GM12875 (cell line): ENCODE measurements around the gene NPIPB4.
"Not testable (repeated sequence)": the region's sequence is repeated elsewhere in the genome, so short reads cannot be mapped to it uniquely, and the experiment has no call there.

Experiments
- H3K4me3 ChIP-seq: one replicate; pipeline ENCODE4 v1.5.1; 2011; ENCODE audit warnings: low read depth, low read length, control low read depth

The NPIPB4 gene

GRCh38 chr16:21857656-21858055, at the start of gene NPIPB4:
NPIPB4 (minus strand) TSS chr16:21857756; CDS start chr16:21857378, 378 bp downstream.
- not testable (repeated sequence) for H3K4me3 ChIP-seq

- not testable (repeated sequence) for H3K4me3 ChIP-seq
These were observed 41.4 kb upstream of the NPIPB4 start for GRCh38 chr16:21898998-21899397.

GRCh38 chr16:21881988-21882387, 24.4 kb upstream of the NPIPB4 start:
- H3K4me3 ChIP-seq: not testable (repeated sequence)

- H3K4me3 ChIP-seq: not testable (repeated sequence)
These were observed 20.4 kb downstream of the NPIPB4 start for GRCh38 chr16:21837186-21837585.

GRCh38 chr16:21836334-21836733, 21.2 kb downstream of the NPIPB4 start:
- not testable (repeated sequence) for H3K4me3 ChIP-seq

GRCh38 chr16:21835747-21836146, 21.8 kb downstream of the NPIPB4 start:
- not testable (repeated sequence) for H3K4me3 ChIP-seq

GRCh38 chr16:21834211-21834610, 23.3 kb downstream of the NPIPB4 start:
- not testable (repeated sequence) for H3K4me3 ChIP-seq

- not testable (repeated sequence) for H3K4me3 ChIP-seq
These were observed 27.6 kb downstream of the NPIPB4 start for GRCh38 chr16:21829929-21830328.

GRCh38 chr16:21826067-21826706, 31.4 kb downstream of the NPIPB4 start:
- H3K4me3 ChIP-seq: not testable (repeated sequence)

GRCh38 chr16:21825526-21825925, 32.0 kb downstream of the NPIPB4 start:
- not testable (repeated sequence) for H3K4me3 ChIP-seq

- H3K4me3 ChIP-seq: not testable (repeated sequence)
These were observed 34.3 kb downstream of the NPIPB4 start for GRCh38 chr16:21823258-21823657.

GRCh38 chr16:21820908-21821465, 36.6 kb downstream of the NPIPB4 start:
- H3K4me3 ChIP-seq: peak overlapping the region; percentile 57

- H3K4me3 ChIP-seq: peak overlapping the region; percentile 57
These were observed 37.3 kb downstream of the NPIPB4 start for GRCh38 chr16:21820028-21820907.

GRCh38 chr16:21819617-21820016, 37.9 kb downstream of the NPIPB4 start:
- not testable (repeated sequence) for H3K4me3 ChIP-seq

GRCh38 chr16:21817012-21817411, 40.5 kb downstream of the NPIPB4 start:
- H3K4me3 ChIP-seq: not testable (repeated sequence)

GRCh38 chr16:21815694-21816093, 41.9 kb downstream of the NPIPB4 start:
- H3K4me3 ChIP-seq: not testable (repeated sequence)

GRCh38 chr16:21802375-21802663, 55.2 kb downstream of the NPIPB4 start:
- H3K4me3 ChIP-seq: not testable (repeated sequence)

- not testable (repeated sequence) for H3K4me3 ChIP-seq
These were observed 55.8 kb downstream of the NPIPB4 start for GRCh38 chr16:21801538-21802374.

- H3K4me3 ChIP-seq: not testable (repeated sequence)
These were observed 59.0 kb downstream of the NPIPB4 start for GRCh38 chr16:21798601-21799000.

GRCh38 chr16:21793310-21793709, 64.2 kb downstream of the NPIPB4 start:
- not testable (repeated sequence) for H3K4me3 ChIP-seq

GRCh38 chr16:21790506-21790905, 67.0 kb downstream of the NPIPB4 start:
- H3K4me3 ChIP-seq: not testable (repeated sequence)
